Measurements from ENCODE around the gene ZNF136. TPM values are rescaled to one million over a fixed set of nuclear protein-coding genes. Genes with fewer than 3 reads are reported as not detected.

The ZNF136 gene
- total RNA-seq, 1 experiment from 2014 or later, result 4.0 TPM

DNA sequence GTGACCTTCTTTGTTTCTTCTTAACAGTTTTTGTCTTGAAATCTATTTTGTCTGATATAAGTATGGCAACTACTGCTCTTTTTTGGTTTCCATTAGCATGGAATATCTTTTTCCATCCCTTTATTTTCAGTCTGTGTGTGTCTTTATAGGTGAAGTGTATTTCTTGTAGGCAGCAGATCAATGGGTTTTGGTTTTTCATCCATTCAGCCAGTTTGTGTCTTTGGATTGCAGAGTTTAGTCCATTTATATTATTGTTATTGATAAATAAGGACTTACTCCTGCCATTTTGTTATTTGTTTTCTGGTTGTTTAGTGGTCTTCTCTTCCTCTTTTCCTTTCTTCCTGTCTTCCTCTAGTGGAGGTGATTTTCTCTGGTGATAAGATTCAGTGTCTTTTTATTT is 54.4 kb downstream of the ZNF136 start:
- TF ChIP-seq MAX (IDR thresholded peaks at IDR 0.05), result no peak
- no peak for TF ChIP-seq TCF7L2 (IDR thresholded peaks at IDR 0.05; ENCODE audit: borderline replicate concordance, extremely low read depth, insufficient read depth, insufficient read length)
- TF ChIP-seq POLR2A (IDR thresholded peaks at IDR 0.05; ENCODE audit: borderline replicate concordance, extremely low read depth, insufficient read depth, insufficient read length), result no peak
- no TSS peak for BruUV-seq (replicated peaks)
- ChIA-PET POLR2A (no interaction called here), CTCF (no interaction called here), RAD21 (ENCODE audit: low non-redundant PET in 1 of 2, low total read pairs in 2 of 2, uncharacterized antibody in 2 of 2, unreplicated experiment in 2 of 2) (no interaction called here)
- intact Hi-C loops (cut with micrococcal nuclease), result no loop called here
- H3K4me1 ChIP-seq (ENCODE audit: control insufficient read depth in 1 of 2, insufficient read depth in 2 of 2, low read length in 2 of 2), result no peaks in the 10 kb centered on the region
- H3K27ac ChIP-seq (ENCODE audit: low read depth, low read length), result no peak overlapping the region
- H3K9me2 ChIP-seq (ENCODE audit: insufficient read depth), result no peaks in the 10 kb centered on the region
- H3K4me2 ChIP-seq (ENCODE audit: low read length), result no peak overlapping the region
- H3K36me3 ChIP-seq (ENCODE audit: control insufficient read depth in 1 of 2, insufficient read depth in 2 of 2, low read length in 2 of 2), result no peaks in the 10 kb centered on the region
- no peaks in the 10 kb centered on the region for H4K20me1 ChIP-seq (ENCODE audit: insufficient read depth)
- no peak for DNase-seq (ENCODE audit: low read depth, low spot score)
- H3K9ac ChIP-seq (ENCODE audit: low read length), result no peak overlapping the region
- H3K27me3 ChIP-seq (ENCODE audit: insufficient read depth, low read length), result no peaks in the 10 kb centered on the region
- H2AFZ ChIP-seq (ENCODE audit: low read depth, low read length, poor library complexity, severe bottlenecking), result no peak overlapping the region
- H3K4me3 ChIP-seq (replicated peaks in 1 of 2; ENCODE audit: low read depth in 1 of 2, low read length in 2 of 2), result no peak overlapping the region
- no peak for ATAC-seq
- peaks cover 3 to 12% of the 10 kb centered on the region in 2 experiments; a peak in 2 of 4 replicates for H3K9me3 ChIP-seq (ENCODE audit: control insufficient read depth in 1 of 2, insufficient read depth in 1 of 2, low read depth in 1 of 2, low read length in 2 of 2)
- no peaks in the 10 kb centered on the region for H3K79me2 ChIP-seq (ENCODE audit: insufficient read depth, low read length)

- CTCF ChIA-PET, result no interaction called here
- TF ChIP-seq SRF (IDR thresholded peaks at IDR 0.05; ENCODE audit: low read depth) (no peak), SP1 (IDR thresholded peaks at IDR 0.05; ENCODE audit: low read depth) (no peak), POLR2A (IDR thresholded peaks at IDR 0.05; ENCODE audit: borderline replicate concordance, extremely low read depth, insufficient read depth, insufficient read length) (no peak), YY1 (IDR thresholded peaks at IDR 0.05; ENCODE audit: extremely low read depth, insufficient replicate concordance, low read depth, low read length) (no peak), FOSL1 (IDR thresholded peaks at IDR 0.05; ENCODE audit: low read depth) (no peak), EZH2 (IDR thresholded peaks at IDR 0.05) (no peak), JUND (IDR thresholded peaks at IDR 0.05) (no peak)
- TF ChIP-seq, protein P1, sequence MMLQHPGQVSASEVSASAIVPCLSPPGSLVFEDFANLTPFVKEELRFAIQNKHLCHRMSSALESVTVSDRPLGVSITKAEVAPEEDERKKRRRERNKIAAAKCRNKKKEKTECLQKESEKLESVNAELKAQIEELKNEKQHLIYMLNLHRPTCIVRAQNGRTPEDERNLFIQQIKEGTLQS (IDR thresholded peaks at IDR 0.05), result no peak
- TF ChIP-seq, protein P2, sequence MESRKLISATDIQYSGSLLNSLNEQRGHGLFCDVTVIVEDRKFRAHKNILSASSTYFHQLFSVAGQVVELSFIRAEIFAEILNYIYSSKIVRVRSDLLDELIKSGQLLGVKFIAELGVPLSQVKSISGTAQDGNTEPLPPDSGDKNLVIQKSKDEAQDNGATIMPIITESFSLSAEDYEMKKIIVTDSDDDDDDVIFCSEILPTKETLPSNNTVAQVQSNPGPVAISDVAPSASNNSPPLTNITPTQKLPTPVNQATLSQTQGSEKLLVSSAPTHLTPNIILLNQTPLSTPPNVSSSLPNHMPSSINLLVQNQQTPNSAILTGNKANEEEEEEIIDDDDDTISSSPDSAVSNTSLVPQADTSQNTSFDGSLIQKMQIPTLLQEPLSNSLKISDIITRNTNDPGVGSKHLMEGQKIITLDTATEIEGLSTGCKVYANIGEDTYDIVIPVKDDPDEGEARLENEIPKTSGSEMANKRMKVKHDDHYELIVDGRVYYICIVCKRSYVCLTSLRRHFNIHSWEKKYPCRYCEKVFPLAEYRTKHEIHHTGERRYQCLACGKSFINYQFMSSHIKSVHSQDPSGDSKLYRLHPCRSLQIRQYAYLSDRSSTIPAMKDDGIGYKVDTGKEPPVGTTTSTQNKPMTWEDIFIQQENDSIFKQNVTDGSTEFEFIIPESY (IDR thresholded peaks at IDR 0.05; ENCODE audit: extremely low read depth, insufficient replicate concordance, low read length), result no peak
- intact Hi-C loops (cut with micrococcal nuclease), result no loop called here
- H3K9me2 ChIP-seq (ENCODE audit: insufficient read depth), result no peaks in the 10 kb centered on the region
- no peaks in the 10 kb centered on the region for H3K79me2 ChIP-seq (ENCODE audit: insufficient read depth, low read length)
- RAD21 ChIA-PET (ENCODE audit: low non-redundant PET in 1 of 2, low total read pairs in 2 of 2, uncharacterized antibody in 2 of 2, unreplicated experiment in 2 of 2), result no interaction called here
- H3K9ac ChIP-seq (ENCODE audit: low read length), result no peak overlapping the region
- DNase-seq (ENCODE audit: low read depth, low spot score) (no peak), ATAC-seq (no peak)
- H3K27me3 ChIP-seq (ENCODE audit: insufficient read depth, low read length), result no peaks in the 10 kb centered on the region
- H3K4me2 ChIP-seq (ENCODE audit: low read length), result no peak overlapping the region
- BruUV-seq (replicated peaks), result no TSS peak
- POLR2A ChIA-PET, result no interaction called here
- H3K4me3 ChIP-seq (replicated peaks in 1 of 2; ENCODE audit: low read depth in 1 of 2, low read length in 2 of 2), result no peak overlapping the region
- H4K20me1 ChIP-seq (ENCODE audit: insufficient read depth), result no peaks in the 10 kb centered on the region
- H3K27ac ChIP-seq (ENCODE audit: low read depth, low read length), result no peak overlapping the region
- H3K4me1 ChIP-seq (ENCODE audit: control insufficient read depth in 1 of 2, insufficient read depth in 2 of 2, low read length in 2 of 2), result no peaks in the 10 kb centered on the region
- no peaks in the 10 kb centered on the region; a peak in 1 of 4 replicates for H3K36me3 ChIP-seq (ENCODE audit: control insufficient read depth in 1 of 2, insufficient read depth in 2 of 2, low read length in 2 of 2)
- peaks cover 3 to 9% of the 10 kb centered on the region in 2 experiments; a peak in 2 of 4 replicates for H3K9me3 ChIP-seq (ENCODE audit: control insufficient read depth in 1 of 2, insufficient read depth in 1 of 2, low read depth in 1 of 2, low read length in 2 of 2)
- H2AFZ ChIP-seq (ENCODE audit: low read depth, low read length, poor library complexity, severe bottlenecking), result no peak overlapping the region
Measured at GRCh38 chr19:12222980-12223630, 60.2 kb downstream of the ZNF136 start.

Measured in HCT116 (cell line).